Globus pallidus (tissue), 1 donor: ENCODE data around the gene EMP1.

Experiments used
- DNase-seq: peaks from one replicate; pipeline ENCODE4 v3.0.0-alpha.2; 2015; ENCODE audit warnings: low spot score

The EMP1 gene, protein sequence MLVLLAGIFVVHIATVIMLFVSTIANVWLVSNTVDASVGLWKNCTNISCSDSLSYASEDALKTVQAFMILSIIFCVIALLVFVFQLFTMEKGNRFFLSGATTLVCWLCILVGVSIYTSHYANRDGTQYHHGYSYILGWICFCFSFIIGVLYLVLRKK

DNA sequence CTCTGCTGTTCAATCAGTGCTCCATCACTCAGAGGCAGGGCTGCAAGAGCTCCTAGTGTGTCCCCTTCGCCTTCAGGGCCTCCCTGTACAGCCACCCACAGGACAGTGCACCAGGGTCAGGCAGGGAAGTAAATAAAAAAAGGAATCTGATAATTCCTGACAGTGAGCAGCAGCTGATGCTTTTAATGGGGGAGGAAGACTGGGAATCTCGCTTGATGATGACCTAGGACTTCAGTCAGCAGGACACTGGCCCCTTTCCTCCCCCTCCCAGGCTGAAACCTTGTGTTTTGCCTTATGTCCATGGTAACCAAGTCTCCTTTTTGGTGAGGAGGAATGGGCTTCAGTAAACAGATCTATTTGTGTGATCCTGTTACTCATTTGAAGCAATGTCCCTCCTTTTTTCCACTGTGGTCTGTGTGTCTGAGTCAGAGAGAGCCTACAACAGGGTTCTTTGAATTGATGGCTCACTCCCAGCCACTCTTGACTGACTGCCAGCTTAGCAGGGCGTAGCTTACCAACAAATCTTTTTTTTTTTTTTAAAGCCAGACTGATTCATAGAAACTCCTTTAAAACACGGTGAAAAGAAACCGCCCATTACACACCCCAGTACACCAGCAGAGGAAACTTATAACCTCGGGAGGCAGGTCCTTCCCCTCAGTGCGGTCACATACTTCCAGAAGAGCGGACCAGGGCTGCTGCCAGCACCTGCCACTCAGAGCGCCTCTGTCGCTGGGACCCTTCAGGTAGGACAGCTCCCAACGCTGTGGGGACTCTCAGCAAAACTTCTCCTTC, at the start of gene EMP1:
TSS of gene EMP1 (plus strand) at position 597 of the 792 bp plus-strand sequence. CDS start 14,785 bp downstream, outside the sequence.
- peak; percentile 85 for DNase-seq

- DNase-seq, result no peak
Measured at GRCh38 chr12:13147688-13148484, 48.6 kb upstream of the EMP1 start.

GRCh38 chr12:13148485-13148847, 48.1 kb upstream of the EMP1 start:
- no peak for DNase-seq

DNA sequence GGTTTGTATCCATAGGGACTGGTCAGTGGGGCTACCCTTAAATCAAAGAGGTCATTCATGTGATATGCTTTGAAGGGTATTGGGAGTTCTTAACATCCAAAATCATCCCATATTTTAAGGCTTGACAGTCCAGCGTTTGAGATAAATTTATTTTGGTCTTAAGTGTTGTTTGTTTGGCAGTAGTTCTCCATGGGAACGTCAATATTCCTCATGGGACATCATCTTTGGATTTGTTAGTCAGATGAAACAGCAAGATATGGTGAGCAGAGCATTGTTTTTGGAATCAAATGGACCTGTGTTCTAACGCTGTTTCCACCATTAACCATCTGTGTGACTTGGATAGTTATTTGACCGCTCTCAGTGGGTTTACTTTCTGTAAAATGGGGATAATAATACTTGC, 47.1 kb upstream of the EMP1 start:
- DNase-seq, result no peak

- no peak for DNase-seq
Measured at GRCh38 chr12:13152281-13152680, 44.2 kb upstream of the EMP1 start.

DNA sequence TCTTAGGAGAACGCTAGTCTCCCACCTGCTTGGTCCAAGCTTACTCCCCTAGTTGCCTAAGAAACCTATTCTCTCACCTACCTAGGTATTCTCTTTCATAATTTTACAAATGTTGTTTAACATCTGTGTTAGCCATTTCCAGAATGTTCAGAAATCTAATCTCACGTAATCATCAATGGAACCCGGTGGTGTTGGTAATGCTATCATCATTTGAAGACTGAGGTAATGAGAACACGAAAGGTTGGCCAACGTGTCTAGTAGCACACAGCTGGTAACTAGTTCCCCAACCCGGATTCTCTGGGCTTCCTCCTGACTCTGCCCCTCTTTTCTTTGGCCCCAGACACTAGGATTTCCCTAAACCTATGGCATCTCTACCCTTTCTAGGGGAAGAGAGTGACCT, 43.8 kb upstream of the EMP1 start:
- DNase-seq, result no peak

GRCh38 chr12:13153180-13153579, 43.3 kb upstream of the EMP1 start:
- DNase-seq, result no peak

- DNase-seq, result no peak
Measured at GRCh38 chr12:13154027-13154538, 42.4 kb upstream of the EMP1 start.

DNA sequence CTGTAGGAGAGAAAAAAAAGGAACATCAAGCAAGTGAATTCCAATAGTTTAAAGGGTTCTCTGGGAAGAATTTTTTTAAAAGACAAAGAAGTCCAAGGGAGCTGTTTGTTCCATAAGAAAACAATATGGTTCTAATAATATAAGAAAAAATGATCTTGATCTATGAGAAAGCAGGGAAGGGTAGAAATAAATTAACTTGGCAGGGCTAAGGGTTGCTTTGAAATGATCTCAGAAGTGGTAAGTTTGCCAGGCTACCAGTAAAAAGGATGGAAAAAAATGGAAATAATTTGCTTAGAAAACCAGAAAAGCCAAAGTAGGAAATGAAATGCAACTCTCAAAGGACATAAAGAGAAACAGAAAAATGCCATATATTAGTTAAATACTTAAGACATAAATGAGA, 41.7 kb upstream of the EMP1 start:
- no peak for DNase-seq

GRCh38 chr12:13156277-13156676, 40.2 kb upstream of the EMP1 start:
- DNase-seq, result no peak

DNA sequence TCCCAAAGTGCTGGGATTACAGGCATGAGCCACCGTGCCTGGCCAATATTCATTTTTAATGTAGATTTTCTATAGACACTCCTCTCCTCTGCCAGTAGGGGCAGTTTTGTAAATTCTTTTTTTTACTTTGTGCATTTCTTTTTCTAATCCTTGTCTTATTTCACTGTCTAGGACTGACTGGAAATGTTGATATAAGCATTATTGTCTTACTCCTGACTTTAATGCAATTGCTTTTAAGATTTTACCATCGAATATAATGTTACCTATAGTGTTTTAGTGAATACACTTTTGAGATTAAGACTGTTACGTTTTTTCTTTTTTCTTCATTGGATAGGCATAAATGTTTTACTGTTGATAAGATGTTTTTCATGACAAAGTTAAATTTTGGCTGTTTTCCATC, 35.4 kb upstream of the EMP1 start:
- no peak for DNase-seq

DNA sequence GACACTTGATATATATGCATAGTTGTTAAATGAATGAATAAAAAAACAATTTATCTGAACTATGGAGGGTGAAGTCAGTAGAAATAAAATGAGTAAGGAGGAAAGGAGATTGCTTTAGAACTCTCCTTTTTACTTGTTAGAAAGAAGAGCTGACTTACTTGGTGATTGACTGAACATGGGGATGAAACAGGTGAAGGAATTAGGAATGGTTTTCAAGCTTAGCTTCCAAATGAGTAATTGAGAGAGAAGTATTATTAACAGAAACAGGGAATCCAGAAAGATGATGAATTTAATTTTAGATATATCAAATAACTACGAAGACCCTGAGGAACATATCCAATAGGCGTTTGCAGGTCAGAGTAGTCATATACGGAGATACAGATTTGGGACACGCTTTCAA, 33.6 kb upstream of the EMP1 start:
- DNase-seq, result no peak

DNA sequence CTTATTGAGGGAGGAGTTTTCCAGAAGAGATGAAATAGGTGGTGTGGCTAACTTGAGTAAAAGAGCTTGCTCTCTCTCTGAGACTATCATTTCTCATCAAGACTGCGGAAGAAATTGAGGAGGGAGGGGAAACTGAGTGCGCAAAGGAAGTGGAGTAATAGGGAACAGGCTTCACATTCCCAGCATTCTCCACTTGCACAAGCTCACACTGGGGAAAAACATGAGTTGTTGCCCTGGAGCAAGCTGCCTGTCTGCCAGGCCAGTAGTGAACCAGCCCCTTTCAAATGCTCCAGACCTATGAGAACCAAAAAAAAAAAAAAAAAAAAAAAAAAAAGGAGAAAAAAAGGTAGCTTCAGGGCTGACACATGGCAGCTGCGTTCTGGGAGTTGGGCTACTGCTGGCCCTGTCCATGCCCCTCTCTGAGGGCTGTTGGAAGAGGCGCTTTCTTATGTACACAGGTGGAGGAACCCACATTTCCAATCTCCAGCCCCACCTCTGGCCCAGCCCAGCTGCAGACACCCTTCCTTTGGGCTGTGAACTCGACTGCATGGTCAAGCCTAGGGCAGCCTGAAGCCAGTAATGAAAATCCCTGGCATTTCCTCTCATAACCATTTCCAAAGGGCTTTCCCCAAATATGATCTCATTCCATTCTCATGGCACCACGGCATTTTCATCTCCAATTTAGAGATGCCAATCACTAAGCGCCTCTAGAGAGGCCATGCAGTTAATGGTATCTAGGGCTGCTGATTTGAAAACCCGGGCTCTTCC, 32.5 kb upstream of the EMP1 start:
- no peak for DNase-seq

DNA sequence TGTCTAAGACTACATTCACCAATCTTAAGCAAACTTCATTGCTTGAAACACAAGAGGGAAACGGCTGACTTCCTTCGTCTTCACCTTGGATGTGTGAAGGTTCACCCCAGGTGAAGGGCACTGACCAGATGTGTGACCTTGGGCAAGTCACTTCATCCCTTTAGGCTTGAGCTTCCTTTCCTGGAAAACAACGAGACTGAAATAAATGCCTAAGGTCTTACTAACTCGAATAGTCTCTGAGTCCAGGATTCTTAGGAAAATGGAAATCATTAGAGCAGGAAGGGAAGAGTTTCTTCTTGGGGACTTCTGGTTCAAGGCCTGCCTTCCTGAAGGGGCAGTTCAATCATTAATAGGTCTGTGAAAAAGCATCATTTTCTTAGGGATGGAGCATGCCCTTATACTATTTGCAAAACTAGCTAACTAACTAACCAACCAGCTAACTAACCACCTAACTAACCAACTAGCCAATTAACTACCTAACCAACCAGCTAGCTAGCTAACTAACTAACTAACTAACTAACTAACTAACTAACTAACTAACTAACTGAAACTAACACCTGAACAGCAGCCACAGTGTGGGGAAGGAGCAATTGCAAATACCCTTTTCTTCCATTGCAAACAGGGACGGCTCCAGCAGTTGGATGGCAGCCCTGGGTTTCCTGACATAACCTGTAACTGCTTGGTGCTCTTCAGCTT, 31.5 kb upstream of the EMP1 start:
- DNase-seq, result no peak

- no peak for DNase-seq
Measured at GRCh38 chr12:13165617-13166041, 30.9 kb upstream of the EMP1 start.

- no peak for DNase-seq
Measured at GRCh38 chr12:13167226-13167625, 29.3 kb upstream of the EMP1 start.

- DNase-seq, result no peak
Measured at GRCh38 chr12:13167906-13168305, 28.6 kb upstream of the EMP1 start.

- no peak for DNase-seq
Measured at GRCh38 chr12:13169272-13169671, 27.3 kb upstream of the EMP1 start.

DNA sequence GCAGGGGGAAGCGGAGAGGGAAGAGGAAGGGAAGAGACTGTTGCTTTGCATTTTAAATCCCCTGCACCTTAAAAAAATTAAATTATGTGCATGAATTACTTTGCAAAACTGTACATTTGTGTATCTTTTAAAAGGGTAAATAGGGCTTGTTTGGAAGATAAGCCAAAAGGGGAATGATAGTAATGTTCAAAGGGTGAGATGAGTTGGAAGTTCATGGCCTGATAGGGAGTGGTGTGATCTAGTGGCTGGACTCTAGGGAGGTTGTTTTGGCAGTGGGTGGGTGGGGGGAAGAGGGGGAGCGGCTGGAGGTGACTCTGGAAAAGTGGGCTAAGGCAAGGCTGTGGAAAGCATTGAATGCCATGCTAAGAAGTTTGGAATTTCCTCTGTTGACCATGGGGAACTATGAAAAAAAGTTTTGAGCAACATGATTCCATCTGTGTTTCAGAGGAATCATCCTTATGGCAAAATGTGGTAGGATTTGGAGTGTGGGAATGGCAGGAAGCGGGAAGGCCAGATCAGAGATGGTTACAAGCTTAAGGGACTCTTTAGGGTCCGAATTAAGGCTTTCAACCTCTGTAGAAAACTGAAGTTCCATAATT, 25.5 kb upstream of the EMP1 start:
- DNase-seq, result no peak

- no peak for DNase-seq
Measured at GRCh38 chr12:13171921-13172859, 24.3 kb upstream of the EMP1 start.
